ENCODE data around the gene STXBP6. TPM values are rescaled to one million over a fixed set of nuclear protein-coding genes. Genes with fewer than 3 reads are reported as not detected.

STXBP6 gene
- total RNA-seq, 1 experiment from 2014 or later: 0.27 TPM

GRCh38 chr14:24895243-24895583, 154.7 kb downstream of the STXBP6 start (continued):
- no peak for TF ChIP-seq SIN3A (IDR thresholded peaks at IDR 0.05; ENCODE audit: low read depth)

- H2AFZ ChIP-seq (ENCODE audit: low read depth, low read length, poor library complexity, severe bottlenecking): no peak overlapping the region
- H3K27ac ChIP-seq (ENCODE audit: low read depth, low read length): no peak overlapping the region
- ChIA-PET RAD21 (ENCODE audit: low non-redundant PET in 1 of 2, low total read pairs in 2 of 2, uncharacterized antibody in 2 of 2, unreplicated experiment in 2 of 2) (no interaction called here), CTCF (no interaction called here), POLR2A (no interaction called here)
- H3K9ac ChIP-seq (ENCODE audit: low read length): no peak overlapping the region
- ATAC-seq (no peak), DNase-seq (ENCODE audit: low read depth, low spot score) (no peak)
- no peaks in the 10 kb centered on the region for H3K79me2 ChIP-seq (ENCODE audit: insufficient read depth, low read length)
- no peaks in the 10 kb centered on the region for H3K4me1 ChIP-seq (ENCODE audit: control insufficient read depth in 1 of 2, insufficient read depth in 2 of 2, low read length in 2 of 2)
- intact Hi-C loops (cut with micrococcal nuclease): no loop called here
- H3K4me2 ChIP-seq (ENCODE audit: low read length): no peak overlapping the region
- TF ChIP-seq EGR1 (IDR thresholded peaks at IDR 0.05; ENCODE audit: low read depth) (no peak), POLR2A (IDR thresholded peaks at IDR 0.05; ENCODE audit: borderline replicate concordance, extremely low read depth, insufficient read depth, insufficient read length) (no peak), REST (IDR thresholded peaks at IDR 0.05; ENCODE audit: low read depth) (no peak), EZH2phosphoT487 (IDR thresholded peaks at IDR 0.05; ENCODE audit: borderline replicate concordance) (no peak), CEBPB (IDR thresholded peaks at IDR 0.05; ENCODE audit: low read depth) (no peak), ZBTB33 (IDR thresholded peaks at IDR 0.05; ENCODE audit: extremely low read depth, insufficient replicate concordance, low read length) (no peak), SP1 (IDR thresholded peaks at IDR 0.05; ENCODE audit: low read depth) (no peak)
- TF ChIP-seq, protein P1, sequence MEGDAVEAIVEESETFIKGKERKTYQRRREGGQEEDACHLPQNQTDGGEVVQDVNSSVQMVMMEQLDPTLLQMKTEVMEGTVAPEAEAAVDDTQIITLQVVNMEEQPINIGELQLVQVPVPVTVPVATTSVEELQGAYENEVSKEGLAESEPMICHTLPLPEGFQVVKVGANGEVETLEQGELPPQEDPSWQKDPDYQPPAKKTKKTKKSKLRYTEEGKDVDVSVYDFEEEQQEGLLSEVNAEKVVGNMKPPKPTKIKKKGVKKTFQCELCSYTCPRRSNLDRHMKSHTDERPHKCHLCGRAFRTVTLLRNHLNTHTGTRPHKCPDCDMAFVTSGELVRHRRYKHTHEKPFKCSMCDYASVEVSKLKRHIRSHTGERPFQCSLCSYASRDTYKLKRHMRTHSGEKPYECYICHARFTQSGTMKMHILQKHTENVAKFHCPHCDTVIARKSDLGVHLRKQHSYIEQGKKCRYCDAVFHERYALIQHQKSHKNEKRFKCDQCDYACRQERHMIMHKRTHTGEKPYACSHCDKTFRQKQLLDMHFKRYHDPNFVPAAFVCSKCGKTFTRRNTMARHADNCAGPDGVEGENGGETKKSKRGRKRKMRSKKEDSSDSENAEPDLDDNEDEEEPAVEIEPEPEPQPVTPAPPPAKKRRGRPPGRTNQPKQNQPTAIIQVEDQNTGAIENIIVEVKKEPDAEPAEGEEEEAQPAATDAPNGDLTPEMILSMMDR (IDR thresholded peaks at IDR 0.05 in 2 of 3, conservative IDR thresholded peaks at IDR 0.05 in 1 of 3; ENCODE audit: borderline replicate concordance in 1 of 3, insufficient read depth in 1 of 3, low read depth in 2 of 3, low read length in 2 of 3): no peak
- peaks cover 10 to 14% of the 10 kb centered on the region in 2 experiments; a peak in 3 of 4 replicates for H3K9me3 ChIP-seq (ENCODE audit: control insufficient read depth in 1 of 2, insufficient read depth in 1 of 2, low read depth in 1 of 2, low read length in 2 of 2)
- H3K9me2 ChIP-seq (ENCODE audit: insufficient read depth): no peaks in the 10 kb centered on the region
- BruUV-seq (replicated peaks): no TSS peak
- no peaks in the 10 kb centered on the region for H3K27me3 ChIP-seq (ENCODE audit: insufficient read depth, low read length)
- no peak overlapping the region for H3K4me3 ChIP-seq (replicated peaks in 1 of 2; ENCODE audit: low read depth in 1 of 2, low read length in 2 of 2)
- no peaks in the 10 kb centered on the region for H3K36me3 ChIP-seq (ENCODE audit: control insufficient read depth in 1 of 2, insufficient read depth in 2 of 2, low read length in 2 of 2)
- H4K20me1 ChIP-seq (ENCODE audit: insufficient read depth): no peaks in the 10 kb centered on the region
Observed at GRCh38 chr14:24894583-24895242, 155.2 kb downstream of the STXBP6 start.

Measured in HCT116 (cell line).